ENCODE results near the gene R3HDM2.

Gene R3HDM2

GRCh38 chr12:57430931-57431566 lies at the start of gene R3HDM2:
TSS of gene R3HDM2 (minus strand) at chr12:57431043. CDS start at chr12:57310428, 120,615 bp downstream.
- peak; percentile 80 for DNase-seq

- DNase-seq, result no peak
Measured at GRCh38 chr12:57479376-57480115, 48.7 kb upstream of the R3HDM2 start, which contains the start of gene ARHGAP9. TSS of gene ARHGAP9 (minus strand) at chr12:57479866. CDS start at chr12:57479406, 460 bp downstream.

GRCh38 chr12:57479043-57479375 lies 48.2 kb upstream of the R3HDM2 start:
- DNase-seq, result no peak

GRCh38 chr12:57477710-57478681 lies 47.2 kb upstream of the R3HDM2 start:
- no peak for DNase-seq

- no peak for DNase-seq
Measured at GRCh38 chr12:57476993-57477709, 46.3 kb upstream of the R3HDM2 start.

- no peak for DNase-seq
Measured at GRCh38 chr12:57476162-57476992, 45.5 kb upstream of the R3HDM2 start.

GRCh38 chr12:57475271-57476161 lies 44.7 kb upstream of the R3HDM2 start:
- DNase-seq, result no peak

- DNase-seq, result no peak
Measured at GRCh38 chr12:57474862-57475261, 44.0 kb upstream of the R3HDM2 start.

- DNase-seq, result no peak
Measured at GRCh38 chr12:57474430-57474829, 43.6 kb upstream of the R3HDM2 start.

GRCh38 chr12:57473886-57474285 lies 43.0 kb upstream of the R3HDM2 start:
- no peak for DNase-seq

GRCh38 chr12:57473392-57473791 lies 42.5 kb upstream of the R3HDM2 start:
- no peak for DNase-seq

GRCh38 chr12:57472391-57472790 lies 41.5 kb upstream of the R3HDM2 start:
- DNase-seq, result no peak

- DNase-seq, result no peak
Measured at GRCh38 chr12:57471661-57472060, 40.8 kb upstream of the R3HDM2 start.

- no peak for DNase-seq
Measured at GRCh38 chr12:57470970-57471656, 40.3 kb upstream of the R3HDM2 start.

GRCh38 chr12:57470286-57470969 lies 39.6 kb upstream of the R3HDM2 start:
- DNase-seq, result no peak

GRCh38 chr12:57469296-57470164 lies 38.7 kb upstream of the R3HDM2 start:
- no peak for DNase-seq

- no peak for DNase-seq
Measured at GRCh38 chr12:57467915-57468314, 37.1 kb upstream of the R3HDM2 start.

GRCh38 chr12:57467212-57467874 lies 36.5 kb upstream of the R3HDM2 start:
- DNase-seq, result no peak

Measured in NCI-H2029 treated with DMSO at 0.1 percent for 48 hours (cell line).